HG02623 (cell line): ENCODE results near the gene ZNF485.
"Not testable (repeated sequence)": the region's sequence is repeated elsewhere in the genome, so short reads cannot be mapped to it uniquely, and the experiment has no call there.

ENCODE experiments used
- ATAC-seq: cut with Tn5 transposase; IDR thresholded peaks from one replicate; pipeline ENCODE4 v1.9.1; 2021; ENCODE audit warnings: moderate library complexity; ENCODE audit not compliant: unreplicated experiment

Gene ZNF485

GRCh38 chr10:43606323-43607198, at the start of gene ZNF485:
TSS of gene ZNF485 (plus strand) at chr10:43606438. CDS start at chr10:43607051, 613 bp downstream.
- ATAC-seq, result peak; percentile 99

- ATAC-seq, result no peak
Observed at GRCh38 chr10:43557214-43557613, 49.0 kb upstream of the ZNF485 start.

DNA sequence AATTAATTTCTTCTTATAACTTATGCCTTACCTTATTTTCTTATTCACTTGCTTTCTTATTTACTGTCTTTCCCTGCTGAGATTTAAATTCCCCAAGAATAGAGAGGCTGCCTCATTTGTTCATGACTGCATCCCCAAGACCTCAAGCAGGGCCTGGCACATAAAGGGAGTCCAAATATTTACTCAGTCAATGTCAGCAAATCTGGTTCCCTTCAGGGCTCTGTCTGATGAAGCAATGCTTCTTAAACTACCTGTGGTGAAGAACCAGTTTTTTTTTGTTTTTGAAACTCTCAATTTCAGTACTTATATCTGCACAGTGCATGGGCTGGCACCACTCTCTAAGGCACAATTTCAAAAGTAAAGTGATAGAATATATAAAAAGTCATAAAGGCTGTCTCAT, 36.6 kb upstream of the ZNF485 start:
- no peak for ATAC-seq

DNA sequence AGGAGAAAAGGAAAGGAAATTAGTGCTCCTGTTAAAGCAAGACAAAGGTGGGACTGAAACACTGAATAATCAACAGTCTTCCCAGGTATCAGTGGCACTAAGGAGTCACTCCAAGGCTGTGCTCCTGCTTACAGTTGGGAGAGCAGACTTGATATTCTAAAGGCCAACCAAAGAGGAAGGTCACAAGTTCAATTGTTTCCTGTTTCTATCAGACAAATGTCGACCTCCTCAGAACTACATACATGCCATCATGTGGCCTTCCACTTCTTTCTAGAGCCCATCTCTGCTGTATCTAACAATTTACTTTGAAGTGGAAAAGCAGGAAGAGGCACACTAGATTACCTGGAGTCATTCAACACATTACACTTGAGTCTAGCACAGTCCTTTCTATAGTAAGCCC, 35.3 kb upstream of the ZNF485 start:
- no peak for ATAC-seq

DNA sequence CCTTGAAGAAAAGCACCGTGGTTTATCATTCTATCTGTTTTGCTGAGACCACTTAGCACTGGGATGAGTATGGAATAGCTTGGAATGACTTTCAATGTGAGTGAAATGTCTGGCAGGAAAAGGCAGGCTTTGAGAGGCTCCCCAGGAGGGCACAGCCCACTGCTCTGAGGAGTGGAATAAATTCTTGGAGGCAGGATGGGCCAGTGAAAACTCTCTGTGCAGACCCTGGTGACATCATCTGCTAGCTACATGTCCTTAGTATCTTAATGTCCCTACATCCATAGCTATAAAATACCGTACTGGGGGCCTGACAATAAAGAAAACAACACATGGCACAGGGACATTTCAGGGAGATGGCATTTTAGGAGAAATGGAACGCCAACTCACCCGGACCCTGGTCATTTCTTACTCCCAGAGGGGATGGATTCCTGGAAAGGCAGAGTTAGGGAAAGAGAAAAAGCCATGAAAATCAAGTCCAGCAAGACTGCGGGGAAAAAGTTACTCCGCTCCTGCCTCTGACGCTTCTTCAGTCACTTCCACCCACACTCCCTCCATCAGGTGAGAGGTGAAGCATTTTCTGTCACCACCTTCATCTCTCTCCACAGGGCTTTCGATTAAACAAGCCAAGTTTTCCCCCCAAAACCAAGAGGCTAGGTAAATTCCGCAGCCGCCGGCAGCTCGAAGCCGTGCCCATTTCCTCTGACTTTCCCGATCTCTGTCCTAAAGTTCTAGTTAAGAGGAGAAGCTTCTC, 32.8 kb upstream of the ZNF485 start:
- no peak for ATAC-seq

DNA sequence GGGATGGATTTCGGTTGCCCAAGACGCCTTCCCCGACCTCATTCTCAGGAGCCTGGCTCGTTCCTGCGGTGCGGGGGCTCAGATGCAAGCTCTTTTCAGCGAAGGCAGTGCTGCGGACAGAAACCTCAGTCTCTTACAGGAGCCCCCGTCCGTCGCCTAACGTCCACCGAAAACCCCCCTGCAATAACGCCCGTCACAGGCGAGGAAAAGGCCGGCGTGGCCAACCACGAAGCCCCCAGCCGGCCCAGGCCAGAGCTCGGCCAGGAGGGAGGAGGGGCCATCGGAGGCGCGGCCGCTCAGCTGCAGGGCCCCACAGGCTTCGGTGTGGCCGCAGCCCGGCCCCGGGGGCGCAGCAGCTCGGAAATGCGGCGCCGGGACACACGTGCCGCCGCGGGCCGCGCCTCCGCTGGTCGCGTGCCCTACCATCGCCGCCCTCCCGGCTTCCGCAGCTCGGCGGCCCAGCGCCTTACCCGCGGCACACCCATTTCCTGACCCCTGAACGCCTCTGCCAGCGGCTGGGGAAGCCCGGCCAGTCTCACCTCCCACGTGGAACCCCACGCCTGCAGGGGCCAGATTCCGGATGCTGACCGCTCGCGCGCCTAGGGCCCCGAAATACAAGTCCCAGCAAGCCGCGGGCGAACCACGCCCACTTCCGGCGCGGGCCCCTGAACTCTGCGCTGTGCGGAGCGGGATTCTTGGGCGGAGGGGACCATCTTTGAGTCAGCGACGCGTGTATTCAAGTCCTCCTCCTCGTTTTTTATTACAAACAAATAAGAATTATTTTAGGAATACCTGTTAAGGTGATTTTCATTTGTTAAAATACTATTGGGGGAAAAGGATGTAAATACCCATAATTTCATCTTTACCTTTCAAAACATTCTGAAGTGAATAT, 32.0 kb upstream of the ZNF485 start, which contains the start of gene ZNF239:
ZNF239 (minus strand) TSS at position 616 of the 892 bp plus-strand sequence. CDS start 16,537 bp downstream, outside the sequence.
- peak; percentile 93 for ATAC-seq

- ATAC-seq, result no peak
Observed at GRCh38 chr10:43574906-43575305, 31.3 kb upstream of the ZNF485 start.

GRCh38 chr10:43576062-43576461, 30.2 kb upstream of the ZNF485 start:
- ATAC-seq, result no peak

- no peak for ATAC-seq
Observed at GRCh38 chr10:43576580-43576979, 29.7 kb upstream of the ZNF485 start.

- no peak for ATAC-seq
Observed at GRCh38 chr10:43584051-43584450, 22.2 kb upstream of the ZNF485 start.

GRCh38 chr10:43585046-43585445, 21.2 kb upstream of the ZNF485 start:
- no peak for ATAC-seq

DNA sequence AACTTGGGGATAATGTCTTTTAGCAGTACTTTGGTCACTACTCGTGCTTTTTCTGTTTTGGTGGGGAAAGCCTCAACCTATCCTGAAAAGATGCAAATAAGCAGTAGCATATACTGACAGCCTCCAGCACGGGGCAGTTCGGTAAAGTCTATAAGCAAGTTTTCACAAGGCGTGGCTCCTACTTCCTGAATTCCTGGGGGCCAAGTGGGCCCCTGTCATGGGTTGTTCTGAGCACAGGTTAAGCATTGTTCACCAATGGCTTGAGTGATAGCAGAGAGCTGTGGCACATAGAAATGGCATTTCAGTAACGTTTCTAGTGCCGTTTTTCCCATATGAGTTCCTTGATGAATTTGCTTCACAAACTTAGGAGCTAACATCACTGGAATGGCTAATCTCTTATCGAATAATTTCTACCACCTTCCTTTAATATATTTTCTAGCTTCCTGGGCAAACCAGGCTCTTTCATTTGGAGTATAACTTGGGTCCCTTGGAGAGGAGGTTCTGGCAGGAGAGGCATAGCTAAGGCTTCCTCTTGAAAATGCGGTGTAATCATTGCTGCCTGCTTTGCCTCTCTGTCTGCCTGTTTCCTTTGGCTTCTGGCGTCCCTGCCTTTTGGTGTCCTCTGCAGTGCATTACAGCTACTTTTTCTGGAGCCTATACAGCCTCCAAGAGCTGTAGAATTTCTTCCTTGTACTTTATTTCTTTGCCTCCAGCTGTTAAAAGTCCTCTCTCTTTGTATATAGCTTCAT, 20.1 kb upstream of the ZNF485 start:
- ATAC-seq, result no peak

GRCh38 chr10:43586730-43587115, 19.5 kb upstream of the ZNF485 start:
- not testable (repeated sequence) for ATAC-seq

DNA sequence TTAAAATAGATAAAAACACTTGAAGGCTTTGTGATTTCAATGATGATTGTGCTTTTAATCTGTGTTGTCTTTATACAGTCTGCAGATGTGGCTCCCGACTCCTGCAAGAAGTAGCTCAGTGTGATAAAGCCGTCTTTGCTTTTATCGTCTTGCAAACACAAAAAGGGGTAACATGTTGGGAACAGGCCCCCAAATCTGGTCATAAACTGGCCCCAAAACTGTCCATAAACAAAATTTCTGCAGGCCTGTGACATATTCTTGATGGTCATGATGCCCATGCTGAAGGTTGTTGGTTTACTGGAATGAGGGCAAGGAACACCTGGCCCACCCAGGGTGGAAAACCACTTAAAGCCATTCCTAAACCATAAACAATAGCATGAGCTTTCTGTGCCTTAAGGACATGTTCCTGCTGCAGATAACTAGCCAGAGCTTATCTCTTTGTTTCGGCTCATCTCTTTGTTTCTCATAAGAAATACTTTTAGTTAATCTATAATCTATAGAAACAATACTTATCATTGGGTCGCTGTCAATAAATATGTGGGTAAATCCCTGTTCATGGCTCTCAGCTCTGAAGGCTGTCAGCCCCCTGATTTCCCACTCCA, 14.8 kb upstream of the ZNF485 start:
- ATAC-seq, result no peak

- peak; percentile 92 for ATAC-seq
Observed at GRCh38 chr10:43594944-43595589, 11.2 kb upstream of the ZNF485 start.

DNA sequence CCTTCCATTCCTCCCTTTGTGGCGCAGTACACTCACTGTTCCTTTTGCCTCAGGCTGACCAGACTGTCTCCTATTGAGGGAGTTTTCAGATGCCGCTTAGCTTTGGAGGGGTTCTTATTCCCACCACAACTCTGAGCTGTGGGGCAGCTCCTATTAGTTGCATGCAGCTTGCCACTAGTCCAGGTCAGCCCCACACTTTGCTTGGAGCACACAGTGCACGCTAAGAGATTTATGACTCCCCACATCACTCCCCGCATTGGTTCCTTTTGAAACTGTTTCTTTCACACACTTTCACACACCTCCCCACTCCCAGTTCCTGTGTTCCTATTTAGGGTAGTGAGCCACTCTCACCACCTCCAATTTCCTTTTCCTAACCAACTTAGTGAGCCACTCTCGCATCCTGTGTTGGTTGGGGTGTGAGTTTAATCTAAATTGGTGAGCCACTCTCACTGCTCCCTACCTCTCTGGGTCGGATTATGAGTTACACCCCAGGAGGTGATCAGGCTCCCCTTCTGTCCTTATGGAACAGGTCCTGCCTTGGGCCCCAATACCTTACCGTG, 10.4 kb upstream of the ZNF485 start:
- peak; percentile 53 for ATAC-seq

DNA sequence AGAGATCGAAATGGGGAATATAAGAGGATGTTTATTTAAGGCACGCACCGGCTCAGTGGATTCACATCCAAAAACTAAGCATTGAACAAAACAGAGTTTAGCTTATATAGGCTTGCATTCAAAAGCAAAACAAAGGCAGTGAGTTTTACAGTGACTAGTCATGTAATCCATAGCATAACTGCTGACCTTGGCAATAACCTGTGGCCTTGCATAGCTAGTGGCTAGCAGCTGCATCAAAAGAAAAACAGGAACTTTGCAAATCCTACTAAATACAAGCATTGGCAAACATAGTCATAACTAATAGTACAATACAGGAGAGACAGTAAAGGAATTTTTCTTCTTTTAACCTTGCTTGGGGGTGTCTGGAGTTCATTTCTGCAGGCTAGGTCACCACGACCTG, 9.7 kb upstream of the ZNF485 start:
- ATAC-seq, result no peak

- no peak for ATAC-seq
Observed at GRCh38 chr10:43598446-43598845, 7.8 kb upstream of the ZNF485 start.

DNA sequence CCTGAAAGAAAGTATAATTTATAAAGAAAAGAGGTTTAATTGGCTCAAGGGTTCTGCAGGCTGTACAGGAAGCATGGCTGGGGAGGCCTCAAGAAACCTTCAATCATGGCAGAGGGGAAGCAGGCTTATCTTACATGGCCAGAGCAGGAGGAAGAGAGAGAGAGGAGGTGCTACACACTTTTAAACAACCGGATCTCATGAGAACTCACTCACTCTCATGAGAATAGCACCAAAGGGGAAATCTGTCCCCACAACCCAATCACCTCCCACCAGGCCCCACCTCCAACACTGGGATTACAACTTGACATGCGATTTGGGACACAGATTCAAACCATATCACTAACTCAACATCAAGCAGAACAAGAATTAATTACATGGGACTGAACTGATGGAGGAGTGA, 6.9 kb upstream of the ZNF485 start:
- no peak for ATAC-seq
